Dendritic cell treated with granulocyte-macrophage colony-stimulating factor and Interleukin-4, amounts not matched to agents 40 ng/mL and 50 ng/mL, for 4 days (primary cell): ENCODE results near the gene C15orf40.

Source experiments
- H3K27ac Mint-ChIP-seq: one replicate; pipeline ENCODE4 v1.8.0; 2022; ENCODE audit warnings: mild to moderate bottlenecking, mixed read lengths
- H3K27me3 Mint-ChIP-seq: one replicate; pipeline ENCODE4 v1.8.0; 2022; ENCODE audit warnings: mild to moderate bottlenecking, mixed read lengths
- H3K36me3 Mint-ChIP-seq: one replicate; pipeline ENCODE4 v1.8.0; 2022; ENCODE audit warnings: low read depth, mixed read lengths
- H3K4me1 Mint-ChIP-seq: one replicate; pipeline ENCODE4 v1.8.0; 2022; ENCODE audit warnings: low read depth, mixed read lengths
- H3K4me3 Mint-ChIP-seq: one replicate; pipeline ENCODE4 v1.8.0; 2022; ENCODE audit warnings: mild to moderate bottlenecking, moderate library complexity, mixed read lengths
- H3K9me3 Mint-ChIP-seq: one replicate; pipeline ENCODE4 v1.8.0; 2022; ENCODE audit warnings: mixed read lengths
- intact Hi-C: fragments of 100-400 bp; cut with micrococcal nuclease; formaldehyde crosslinking; loops from one replicate; pipeline ENCODE4 v1.15.0; 2022

Gene C15orf40

DNA sequence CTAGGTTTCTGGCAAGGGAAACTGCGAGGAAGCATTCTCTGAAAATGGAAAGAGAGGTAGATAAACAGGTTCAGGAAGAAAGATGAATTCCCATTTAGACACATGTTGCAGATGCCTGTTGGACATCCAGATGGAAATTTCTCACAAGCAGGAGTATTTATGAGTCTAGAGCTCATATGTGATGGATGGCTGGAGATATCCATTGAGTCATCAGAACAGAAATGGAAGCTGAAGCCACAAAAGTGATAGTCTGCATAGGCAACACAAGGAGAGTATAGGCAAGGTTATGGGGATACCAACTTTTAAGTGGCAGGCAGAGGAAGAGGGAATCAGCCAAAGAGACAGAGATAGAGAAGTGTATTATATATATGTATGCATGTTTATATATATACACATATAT, 31.7 kb downstream of the C15orf40 start:
- H3K9me3 Mint-ChIP-seq = no peaks in the 10 kb centered on the region
- intact Hi-C loops = no loop called here
- no peak overlapping the region for H3K27ac Mint-ChIP-seq
- H3K4me3 Mint-ChIP-seq = no peak overlapping the region
- peaks cover 6% of the 10 kb centered on the region for H3K36me3 Mint-ChIP-seq
- H3K27me3 Mint-ChIP-seq = no peaks in the 10 kb centered on the region
- H3K4me1 Mint-ChIP-seq = peaks cover 7% of the 10 kb centered on the region

DNA sequence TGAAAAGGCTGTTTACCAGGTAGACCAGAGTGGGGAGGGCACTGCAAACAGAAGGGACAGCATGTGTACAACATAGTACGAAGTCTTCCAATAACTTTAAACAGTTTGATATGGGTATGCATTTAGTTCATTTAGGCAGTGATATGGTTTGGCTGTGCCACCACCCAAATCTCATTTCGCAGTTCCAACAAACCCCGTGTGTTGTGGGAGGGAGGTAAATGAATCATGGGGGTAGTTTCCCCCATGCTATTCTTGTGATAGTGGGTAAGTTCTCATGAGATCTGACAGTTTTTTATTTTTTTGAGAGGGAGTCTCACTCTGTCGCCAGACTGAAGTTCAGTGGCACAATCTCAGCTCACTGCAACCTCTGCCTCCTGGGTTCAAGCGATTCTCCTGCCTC, 33.0 kb downstream of the C15orf40 start:
- Mint-ChIP-seq H3K27me3 (no peaks in the 10 kb centered on the region), H3K9me3 (no peaks in the 10 kb centered on the region), H3K4me1 (peaks cover 5% of the 10 kb centered on the region), H3K27ac (no peak overlapping the region), H3K36me3 (peaks cover 6% of the 10 kb centered on the region), H3K4me3 (no peak overlapping the region)
- intact Hi-C loops = no loop called here

DNA sequence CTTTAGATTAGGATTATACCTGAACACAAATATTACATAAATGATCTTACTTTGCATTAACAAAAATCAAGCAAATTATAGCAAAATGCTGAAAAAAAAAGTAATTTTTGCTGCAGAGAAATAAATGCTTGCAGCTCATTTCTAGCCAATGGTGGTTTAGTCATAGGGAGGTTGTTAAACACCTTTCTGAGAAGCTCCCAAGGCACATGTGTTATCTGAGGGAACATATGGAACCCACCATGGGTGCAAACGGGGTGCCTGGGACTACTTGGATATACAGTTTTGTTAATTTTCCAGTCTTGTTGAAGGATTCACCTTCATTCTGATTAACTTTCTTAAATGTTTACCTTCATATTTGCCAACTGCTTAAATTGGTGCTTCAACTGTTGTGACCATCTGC, 34.4 kb downstream of the C15orf40 start:
- Mint-ChIP-seq H3K9me3 (no peaks in the 10 kb centered on the region), H3K4me1 (peaks cover 5% of the 10 kb centered on the region), H3K36me3 (peaks cover 6% of the 10 kb centered on the region), H3K4me3 (no peak overlapping the region), H3K27me3 (no peaks in the 10 kb centered on the region), H3K27ac (no peak overlapping the region)
- intact Hi-C loops = no loop called here

DNA sequence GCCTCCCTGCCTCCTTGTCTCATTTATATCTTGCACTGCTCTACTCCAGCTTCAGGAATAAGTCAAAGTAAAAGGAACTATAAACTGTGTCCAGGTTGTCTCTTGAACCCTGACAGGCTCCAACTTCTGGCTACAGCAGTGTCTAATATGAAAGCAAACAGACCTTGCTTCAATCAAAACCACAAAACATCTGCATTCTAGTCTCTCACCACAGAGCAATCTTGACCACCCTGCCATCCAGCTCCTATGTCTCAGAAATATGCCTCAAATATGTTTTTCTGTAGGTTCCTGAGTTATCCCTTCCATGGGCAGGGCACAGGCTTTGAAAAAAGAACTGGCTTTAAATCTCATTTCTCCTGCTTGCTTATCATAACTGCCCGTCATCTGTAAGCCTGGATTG, 38.4 kb downstream of the C15orf40 start:
- peaks cover 3% of the 10 kb centered on the region for H3K36me3 Mint-ChIP-seq
- no peaks in the 10 kb centered on the region for H3K27me3 Mint-ChIP-seq
- H3K4me3 Mint-ChIP-seq = no peak overlapping the region
- H3K27ac Mint-ChIP-seq = no peak overlapping the region
- intact Hi-C loops = no loop called here
- no peaks in the 10 kb centered on the region for H3K9me3 Mint-ChIP-seq
- H3K4me1 Mint-ChIP-seq = peaks cover 17% of the 10 kb centered on the region

DNA sequence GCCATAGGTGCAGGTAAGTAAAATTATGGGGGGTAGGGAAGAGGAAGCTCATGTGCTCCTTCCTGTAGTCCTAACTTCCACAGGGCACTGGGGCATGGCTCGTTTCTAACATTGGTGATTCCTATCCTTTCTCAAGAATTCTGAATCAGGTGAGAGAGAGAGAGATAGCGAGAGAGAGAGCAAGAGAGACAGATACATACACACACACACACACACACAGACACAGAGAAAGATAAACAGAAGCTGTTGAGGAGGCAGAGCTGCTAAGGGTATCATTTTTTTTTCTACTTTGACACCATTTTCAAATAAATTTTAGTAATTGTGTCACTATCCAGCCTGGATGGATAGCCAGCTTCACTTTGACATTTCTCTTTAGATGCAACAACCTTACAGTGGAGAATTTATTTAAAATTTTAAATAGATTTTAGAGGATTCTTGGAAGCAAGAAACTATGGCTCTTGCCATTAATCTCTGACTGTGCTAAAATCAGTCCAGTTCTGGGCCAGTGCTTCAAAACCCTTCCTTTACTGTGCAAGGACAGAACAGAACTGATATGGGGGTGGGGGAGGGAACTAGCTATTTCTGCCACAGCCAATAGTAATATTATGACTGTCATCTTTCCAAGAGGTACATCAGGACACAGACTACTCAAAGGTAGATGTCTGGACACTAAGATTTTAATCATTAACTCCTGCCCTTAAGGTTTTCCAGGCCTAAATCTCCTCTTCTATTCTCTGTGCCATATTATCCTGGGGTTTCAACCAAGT, 40.0 kb downstream of the C15orf40 start:
- intact Hi-C loops = no loop called here
- H3K27me3 Mint-ChIP-seq = no peaks in the 10 kb centered on the region
- H3K4me1 Mint-ChIP-seq = peaks cover 14% of the 10 kb centered on the region
- H3K9me3 Mint-ChIP-seq = no peaks in the 10 kb centered on the region
- no peak overlapping the region for H3K27ac Mint-ChIP-seq
- H3K4me3 Mint-ChIP-seq = no peak overlapping the region
- H3K36me3 Mint-ChIP-seq = no peaks in the 10 kb centered on the region

DNA sequence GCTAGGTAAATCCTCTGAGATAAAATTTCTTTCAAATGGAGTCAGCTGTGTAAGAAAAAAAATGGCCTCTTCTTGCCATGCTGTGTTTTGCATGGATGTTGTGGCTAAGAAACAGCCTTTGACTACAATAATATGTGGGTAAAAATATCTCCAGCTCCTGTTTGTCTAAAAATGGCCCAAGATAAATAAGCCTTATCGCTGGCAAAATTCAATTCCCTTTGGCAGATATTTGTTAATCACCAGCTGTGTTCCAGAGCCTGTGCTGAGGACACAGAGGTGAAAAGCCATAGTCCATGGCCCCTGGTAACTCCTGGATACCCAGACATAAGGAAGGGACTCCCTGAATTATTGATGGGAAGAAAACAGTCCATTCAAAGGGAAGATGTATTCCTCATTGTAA, 40.7 kb downstream of the C15orf40 start:
- H3K36me3 Mint-ChIP-seq = no peaks in the 10 kb centered on the region
- peaks cover 14% of the 10 kb centered on the region for H3K4me1 Mint-ChIP-seq
- no peak overlapping the region for H3K4me3 Mint-ChIP-seq
- no peaks in the 10 kb centered on the region for H3K9me3 Mint-ChIP-seq
- intact Hi-C loops = no loop called here
- H3K27ac Mint-ChIP-seq = no peak overlapping the region
- H3K27me3 Mint-ChIP-seq = peaks cover 2% of the 10 kb centered on the region

DNA sequence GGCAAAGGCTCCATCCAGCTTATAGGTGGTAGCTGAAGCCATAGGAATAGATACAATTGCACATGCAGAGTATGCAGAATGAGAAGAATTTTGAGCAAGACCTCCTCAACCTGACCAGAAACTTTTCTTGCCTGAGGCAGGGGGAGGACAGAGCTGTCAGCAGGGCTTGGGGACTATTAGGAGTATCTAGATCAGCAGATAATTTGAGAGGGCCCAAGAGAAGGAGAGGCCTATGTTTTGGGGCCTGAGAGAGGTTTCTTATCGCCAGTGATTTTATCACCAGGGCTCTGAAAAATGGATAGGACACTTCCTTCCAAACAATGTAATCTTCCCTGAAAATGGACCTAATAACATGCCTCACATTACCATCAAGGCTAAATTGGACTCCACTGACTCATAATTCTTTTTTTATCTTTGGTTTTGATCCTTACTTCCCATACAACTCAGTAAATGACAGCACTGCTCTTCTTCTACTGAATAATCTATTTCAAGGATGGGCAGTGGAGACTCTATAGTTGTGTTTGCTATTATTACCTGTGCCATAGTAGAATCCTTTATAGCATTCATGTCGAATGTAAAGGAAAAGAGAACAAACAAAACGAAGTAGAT, 41.3 kb downstream of the C15orf40 start:
- H3K9me3 Mint-ChIP-seq = no peaks in the 10 kb centered on the region
- intact Hi-C loops = no loop called here
- H3K4me1 Mint-ChIP-seq = peaks cover 14% of the 10 kb centered on the region
- H3K36me3 Mint-ChIP-seq = no peaks in the 10 kb centered on the region
- peaks cover 2% of the 10 kb centered on the region for H3K27me3 Mint-ChIP-seq
- H3K4me3 Mint-ChIP-seq = no peak overlapping the region
- no peak overlapping the region for H3K27ac Mint-ChIP-seq

DNA sequence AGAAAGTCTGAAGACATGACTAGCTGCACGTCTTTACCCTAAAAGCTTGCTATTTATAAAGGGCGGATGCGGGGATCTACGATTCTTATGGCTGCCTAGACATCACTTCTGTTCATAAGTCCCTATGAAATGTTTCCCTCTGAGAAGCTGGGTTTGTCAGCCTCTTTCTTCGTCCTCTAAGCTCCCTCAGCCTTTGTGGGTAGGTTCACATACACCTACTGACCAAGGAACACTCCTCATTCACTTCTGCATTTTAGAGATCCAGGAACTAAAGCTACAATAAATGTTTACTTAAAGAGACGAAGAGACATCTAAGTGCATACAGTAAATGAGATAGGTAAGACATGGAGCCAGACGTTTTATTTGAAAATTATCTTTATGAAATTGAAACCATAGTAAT, 42.1 kb downstream of the C15orf40 start:
- Mint-ChIP-seq H3K27me3 (peaks cover 2% of the 10 kb centered on the region), H3K4me1 (peaks cover 14% of the 10 kb centered on the region), H3K36me3 (no peaks in the 10 kb centered on the region), H3K4me3 (no peak overlapping the region), H3K27ac (no peak overlapping the region), H3K9me3 (no peaks in the 10 kb centered on the region)
- intact Hi-C loops = no loop called here

DNA sequence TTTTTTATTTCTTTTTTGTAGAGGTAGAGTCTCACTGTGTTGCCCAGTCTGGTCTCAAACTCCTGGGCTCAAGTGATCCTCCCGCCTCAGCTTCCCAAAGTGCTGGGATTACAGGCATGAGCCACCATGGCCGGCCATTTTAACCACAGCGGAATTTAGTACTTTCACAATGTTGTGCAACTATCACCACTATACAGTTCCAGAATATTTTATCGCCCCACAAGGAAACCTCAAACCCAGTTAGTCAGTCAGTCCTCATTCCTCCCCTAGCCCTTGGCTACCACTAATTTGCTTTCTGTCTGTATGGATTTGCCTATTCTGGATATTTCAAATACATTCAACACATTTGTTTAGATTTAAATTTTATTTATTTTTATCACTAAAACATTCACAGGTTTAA, 43.4 kb downstream of the C15orf40 start:
- Mint-ChIP-seq H3K36me3 (no peaks in the 10 kb centered on the region), H3K27me3 (peaks cover 2% of the 10 kb centered on the region), H3K9me3 (no peaks in the 10 kb centered on the region), H3K27ac (no peak overlapping the region), H3K4me1 (peaks cover 19% of the 10 kb centered on the region), H3K4me3 (no peak overlapping the region)
- intact Hi-C loops = no loop called here

DNA sequence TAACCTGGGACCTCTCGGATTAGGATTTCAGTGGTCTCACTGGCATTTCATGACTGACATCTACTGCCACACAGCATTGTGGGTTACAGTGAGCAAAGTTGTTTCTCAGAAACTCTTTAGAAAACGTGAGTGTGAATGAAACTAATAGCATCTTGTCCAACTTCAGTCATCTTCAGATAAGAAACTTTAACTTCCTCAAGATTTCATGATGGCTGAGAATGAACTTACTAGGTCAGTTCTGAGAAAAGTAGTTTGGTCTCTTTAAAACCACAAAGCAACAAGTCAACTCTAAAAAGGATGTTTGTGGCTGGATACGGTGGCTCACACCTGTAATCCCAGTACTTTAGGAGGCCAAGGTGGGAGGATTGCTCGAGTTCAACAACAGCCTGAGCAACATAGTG, 44.8 kb downstream of the C15orf40 start:
- Mint-ChIP-seq H3K4me1 (peaks cover 19% of the 10 kb centered on the region), H3K36me3 (no peaks in the 10 kb centered on the region), H3K27ac (no peak overlapping the region), H3K27me3 (peaks cover 2% of the 10 kb centered on the region), H3K4me3 (no peak overlapping the region), H3K9me3 (no peaks in the 10 kb centered on the region)
- intact Hi-C loops = no loop called here

DNA sequence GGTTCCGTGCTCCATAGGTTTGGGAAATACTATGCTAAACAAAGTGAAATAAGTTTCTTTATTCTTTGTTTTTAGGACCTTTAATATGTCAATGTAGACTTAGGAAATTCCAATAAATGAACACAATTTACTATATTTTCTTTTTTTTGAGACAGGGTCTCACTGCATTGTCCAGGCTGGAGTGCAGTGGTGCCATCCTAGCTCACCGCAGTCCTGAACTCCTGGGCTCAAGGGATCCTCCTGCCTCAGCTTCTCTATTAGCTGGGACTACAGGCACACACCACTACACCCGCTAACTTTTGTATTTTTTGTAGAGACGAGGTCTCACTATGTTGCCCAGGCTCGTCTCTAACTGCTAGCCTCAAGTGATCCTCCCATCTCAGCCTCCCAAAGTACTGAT, 46.5 kb downstream of the C15orf40 start:
- Mint-ChIP-seq H3K27ac (no peak overlapping the region), H3K27me3 (peaks cover 2% of the 10 kb centered on the region), H3K4me1 (peaks cover 36% of the 10 kb centered on the region), H3K36me3 (no peaks in the 10 kb centered on the region), H3K4me3 (no peak overlapping the region), H3K9me3 (no peaks in the 10 kb centered on the region)
- intact Hi-C loops = no loop called here

DNA sequence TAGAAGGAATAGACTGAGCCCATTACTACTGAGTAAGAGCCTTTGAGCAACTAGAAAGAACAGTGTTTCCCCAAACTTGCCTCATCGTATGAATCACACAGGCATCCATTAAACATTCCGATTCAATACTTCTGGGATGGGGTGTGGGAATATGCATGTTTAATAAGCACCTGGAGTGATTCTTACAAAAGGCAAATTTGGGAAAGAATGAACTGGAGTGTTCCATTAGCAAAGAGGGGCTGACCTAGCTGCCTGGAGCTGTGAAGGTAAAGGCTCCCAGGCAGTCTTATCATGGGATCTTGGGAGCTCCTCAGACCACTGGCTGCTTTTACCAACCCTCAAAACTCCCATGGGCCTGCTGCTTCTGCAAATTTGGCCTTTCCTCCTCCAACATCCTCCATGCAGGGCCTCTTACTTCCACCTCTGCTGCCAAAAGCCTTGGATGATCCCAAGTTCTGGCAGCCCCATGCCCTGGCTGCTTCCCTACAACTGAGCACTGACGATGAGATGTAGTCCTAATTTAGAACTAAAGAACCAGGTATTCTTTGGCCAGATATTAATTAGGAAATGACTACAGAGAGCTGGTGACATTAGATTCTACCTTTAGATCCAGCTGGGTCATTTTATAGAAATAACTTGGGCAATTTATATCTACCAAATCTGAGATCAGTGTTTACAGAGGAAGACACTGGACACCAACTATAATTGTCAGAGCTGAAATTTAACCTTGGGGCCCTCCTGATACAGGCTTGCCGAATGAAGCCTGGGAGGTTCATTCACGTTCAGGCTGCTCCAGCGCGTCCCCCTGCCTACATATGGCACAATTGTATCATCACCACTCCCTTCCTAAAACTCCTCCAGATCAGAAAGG, 47.7 kb downstream of the C15orf40 start:
- Mint-ChIP-seq H3K27ac (no peak overlapping the region), H3K27me3 (peaks cover 2% of the 10 kb centered on the region), H3K9me3 (no peaks in the 10 kb centered on the region)

DNA sequence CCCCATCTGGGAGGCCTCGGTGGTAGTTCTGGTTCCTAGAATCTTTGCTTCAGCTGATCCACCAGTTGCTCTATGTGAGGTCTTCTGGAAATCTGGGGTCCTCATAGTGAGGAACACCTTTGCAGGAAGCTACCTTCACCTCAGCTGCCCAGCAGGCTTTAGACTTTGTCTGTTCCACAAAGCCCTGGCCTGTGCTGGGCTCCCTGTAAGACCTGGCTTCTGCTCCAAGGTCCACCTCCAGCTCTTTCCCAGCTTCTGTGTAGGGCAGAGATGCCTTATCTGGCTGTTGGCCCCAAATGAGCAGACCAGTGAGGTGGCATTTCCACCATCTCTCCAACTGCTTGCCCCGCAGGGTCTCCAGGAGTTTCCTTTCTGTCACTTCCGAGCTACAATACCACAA, 50.7 kb downstream of the C15orf40 start:
- intact Hi-C loops = no loop called here
- Mint-ChIP-seq H3K4me1 (peaks cover 28% of the 10 kb centered on the region), H3K27me3 (no peaks in the 10 kb centered on the region), H3K27ac (no peak overlapping the region), H3K36me3 (no peaks in the 10 kb centered on the region), H3K4me3 (no peak overlapping the region), H3K9me3 (no peaks in the 10 kb centered on the region)

More for the DNA sequence above, 47.7 kb downstream of the C15orf40 start:
- Mint-ChIP-seq H3K4me3 (no peak overlapping the region), H3K36me3 (no peaks in the 10 kb centered on the region), H3K4me1 (peaks cover 30% of the 10 kb centered on the region)
- intact Hi-C loops = no loop called here

DNA sequence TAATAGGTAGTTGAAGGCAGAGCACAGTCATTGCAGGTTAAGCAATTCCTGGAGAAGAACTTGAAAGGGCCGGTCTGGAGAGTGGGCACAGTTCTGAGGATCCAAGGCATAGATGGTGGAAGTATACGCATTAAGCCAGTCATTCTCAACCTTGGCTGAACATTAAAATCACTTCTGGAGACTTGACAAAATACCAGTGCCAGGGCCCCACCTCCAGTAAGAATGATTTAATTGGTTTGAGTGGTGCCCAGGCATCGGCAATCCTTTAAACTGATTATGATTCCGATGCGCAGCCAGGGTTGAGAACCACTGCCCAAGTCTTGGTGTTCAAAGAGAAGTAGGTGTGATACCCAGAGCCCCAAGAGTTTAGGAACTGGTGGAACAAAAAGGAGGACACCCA, 52.0 kb downstream of the C15orf40 start:
- Mint-ChIP-seq H3K4me3 (no peak overlapping the region), H3K9me3 (no peaks in the 10 kb centered on the region), H3K27me3 (peaks cover under 1% of the 10 kb centered on the region), H3K27ac (no peak overlapping the region), H3K36me3 (no peaks in the 10 kb centered on the region), H3K4me1 (peaks cover 28% of the 10 kb centered on the region)
- intact Hi-C loops = loop anchor here (10.0 kb wide), 1 partner anchor 55 kb away; no protein-coding TSS in a partner anchor
